ENCODE results near the gene COL15A1. TPM values are rescaled to one million over a fixed set of nuclear protein-coding genes. Genes with fewer than 3 reads are reported as not detected.
"Not testable (repeated sequence)": the region's sequence is repeated elsewhere in the genome, so short reads cannot be mapped to it uniquely, and the experiment has no call there.

Gene COL15A1
- total RNA-seq, 1 experiment from 2014 or later, result not detected

DNA sequence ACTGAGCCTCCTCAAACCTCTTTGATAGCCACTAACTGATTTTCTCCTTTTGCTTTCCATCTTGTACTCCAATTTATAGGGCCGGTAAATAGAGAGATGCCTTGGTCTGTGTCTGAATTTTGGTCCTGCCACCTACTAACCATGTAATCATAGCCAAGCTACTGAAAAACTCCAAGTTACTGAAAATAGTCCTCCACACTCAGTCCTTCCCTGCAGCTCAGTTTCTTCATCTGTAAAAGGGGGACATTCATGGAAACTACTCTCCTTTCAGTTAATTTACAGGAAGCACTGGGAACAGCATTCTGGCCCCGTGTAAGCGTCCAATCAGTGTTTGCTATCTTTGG is 131.2 kb downstream of the COL15A1 start:
- in situ Hi-C loops (cut with HindIII; ENCODE audit: low pct_unique_long_range_greater_than_20kb, low sequenced_read_pairs), result no loop called here
- no peak for DNase-seq (ENCODE audit: low read depth)

DNA sequence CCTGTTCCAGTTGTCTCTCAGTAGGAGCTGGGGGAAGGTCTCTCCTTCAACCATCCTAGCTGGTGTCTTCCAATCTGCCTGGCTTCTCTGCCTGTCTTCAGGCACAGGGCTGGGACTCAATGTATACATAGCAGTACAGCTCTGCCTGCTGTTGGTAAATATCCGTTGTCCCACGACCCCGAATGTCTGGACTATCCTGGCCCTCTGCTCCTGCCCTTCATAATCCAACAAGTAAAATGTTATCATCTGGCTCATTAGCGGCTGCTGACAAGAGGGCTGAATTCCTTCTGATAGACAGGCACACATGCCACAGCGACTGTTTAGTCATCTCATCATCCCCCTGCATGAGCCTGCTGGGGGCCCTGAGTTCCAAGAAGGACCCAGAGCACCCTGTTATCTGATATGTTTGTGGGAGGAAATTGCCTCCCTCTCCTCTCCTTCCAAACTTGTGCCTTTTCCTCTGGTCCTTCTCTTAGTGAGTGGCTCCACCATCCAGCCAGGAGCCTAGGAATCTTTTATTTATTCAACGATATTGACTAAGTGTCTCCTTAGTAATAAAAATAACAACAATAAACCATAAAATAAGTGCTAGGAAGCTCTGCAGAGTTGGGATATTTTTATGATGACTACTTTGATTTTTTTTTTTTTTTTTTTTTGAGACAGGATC is 131.7 kb downstream of the COL15A1 start:
- in situ Hi-C loops (cut with HindIII; ENCODE audit: low pct_unique_long_range_greater_than_20kb, low sequenced_read_pairs), result no loop called here
- no peak for DNase-seq (ENCODE audit: low read depth)

DNA sequence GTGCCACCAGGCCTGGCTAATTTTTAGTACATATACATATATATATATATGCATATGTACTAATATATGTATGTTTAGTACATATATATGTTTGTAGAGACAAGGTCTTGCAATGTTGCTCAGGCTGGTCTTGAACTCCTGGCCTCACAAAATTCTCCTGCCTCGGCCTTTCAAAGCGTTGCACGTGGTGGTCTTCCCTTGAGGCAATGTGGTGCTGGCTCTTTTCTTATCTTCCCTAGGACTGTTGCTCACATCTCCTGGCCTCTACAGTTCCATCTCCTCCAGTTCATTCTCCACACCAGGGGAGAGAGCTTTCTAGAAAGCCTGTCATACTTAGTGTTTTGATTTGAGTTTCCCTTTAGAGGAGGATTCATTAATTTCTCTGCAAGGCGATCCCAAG is 132.3 kb downstream of the COL15A1 start:
- DNase-seq (ENCODE audit: low read depth), result no peak
- in situ Hi-C loops (cut with HindIII; ENCODE audit: low pct_unique_long_range_greater_than_20kb, low sequenced_read_pairs), result no loop called here

DNA sequence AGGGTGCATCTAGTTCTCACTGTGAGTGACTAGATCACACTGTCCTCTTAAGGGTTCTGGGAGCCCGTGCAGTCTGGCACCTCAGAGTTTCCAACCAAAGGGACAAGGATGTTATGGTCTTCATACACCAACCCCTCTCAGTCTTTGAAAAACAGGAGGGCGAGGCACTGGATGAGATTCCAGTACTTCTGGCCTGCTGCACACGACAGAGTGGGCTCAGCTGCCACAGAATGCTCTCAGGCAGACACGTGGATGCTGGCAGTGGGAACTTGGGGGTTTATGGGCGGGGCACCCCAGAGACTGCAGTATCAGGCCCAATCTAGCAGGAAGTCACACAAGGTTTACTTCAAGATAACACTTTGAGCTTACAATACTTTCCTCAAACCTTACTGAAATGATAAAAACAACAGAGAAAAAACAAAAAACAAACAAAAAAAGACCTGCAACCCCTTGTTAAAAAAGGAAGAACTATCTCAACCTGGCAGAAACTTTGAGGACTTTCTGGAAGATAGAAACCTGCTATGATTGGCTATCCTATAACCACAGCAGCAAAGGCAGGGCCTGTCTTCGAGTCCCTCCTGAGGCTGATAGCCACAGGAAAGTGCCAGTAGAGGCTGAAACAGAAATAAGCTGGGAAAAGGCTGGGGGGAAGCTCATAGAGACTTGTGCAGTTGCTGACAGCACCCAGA is 132.9 kb downstream of the COL15A1 start:
- DNase-seq (ENCODE audit: low read depth), result no peak
- in situ Hi-C loops (cut with HindIII; ENCODE audit: low pct_unique_long_range_greater_than_20kb, low sequenced_read_pairs), result no loop called here

DNA sequence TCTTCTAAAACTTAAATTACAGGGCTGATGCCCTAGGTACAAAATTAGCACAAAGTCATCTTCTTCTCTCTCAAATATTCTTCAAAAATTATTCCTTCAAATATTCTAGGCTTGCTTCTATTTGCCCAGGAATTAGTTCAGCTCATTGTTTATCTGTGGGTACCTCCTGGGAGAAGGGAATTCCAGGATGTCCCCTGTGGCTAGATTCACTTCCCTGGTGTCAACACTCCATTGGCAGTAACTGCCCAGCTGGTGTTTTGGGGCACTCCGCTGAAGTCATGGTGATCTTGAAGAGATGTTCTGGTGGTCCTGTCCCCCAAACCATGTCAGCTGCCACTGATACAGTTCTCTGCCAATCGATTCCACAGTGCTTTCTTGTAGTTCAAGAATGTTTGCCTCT is 135.0 kb downstream of the COL15A1 start:
- no peak for DNase-seq (ENCODE audit: low read depth)
- in situ Hi-C loops (cut with HindIII; ENCODE audit: low pct_unique_long_range_greater_than_20kb, low sequenced_read_pairs), result no loop called here

DNA sequence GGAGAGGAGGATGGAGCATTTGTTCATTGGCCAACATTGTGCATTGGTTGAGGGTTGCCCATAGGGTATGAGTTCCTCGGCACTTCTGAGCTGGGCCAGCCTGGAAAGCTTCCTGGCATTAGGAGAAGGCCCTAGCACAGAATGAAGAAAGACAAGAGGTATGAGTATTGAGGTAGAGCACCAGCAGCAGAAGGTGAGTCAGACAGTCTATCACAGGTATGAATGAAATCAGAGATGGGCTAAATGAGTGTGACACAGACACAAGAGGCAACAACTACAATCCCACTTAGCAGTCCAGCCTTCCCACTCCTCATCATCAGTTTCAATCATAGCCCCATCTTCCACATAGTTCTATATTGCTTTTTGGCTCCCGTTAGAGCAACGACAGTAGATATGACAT is 135.8 kb downstream of the COL15A1 start:
- in situ Hi-C loops (cut with HindIII; ENCODE audit: low pct_unique_long_range_greater_than_20kb, low sequenced_read_pairs), result no loop called here
- no peak for DNase-seq (ENCODE audit: low read depth)

DNA sequence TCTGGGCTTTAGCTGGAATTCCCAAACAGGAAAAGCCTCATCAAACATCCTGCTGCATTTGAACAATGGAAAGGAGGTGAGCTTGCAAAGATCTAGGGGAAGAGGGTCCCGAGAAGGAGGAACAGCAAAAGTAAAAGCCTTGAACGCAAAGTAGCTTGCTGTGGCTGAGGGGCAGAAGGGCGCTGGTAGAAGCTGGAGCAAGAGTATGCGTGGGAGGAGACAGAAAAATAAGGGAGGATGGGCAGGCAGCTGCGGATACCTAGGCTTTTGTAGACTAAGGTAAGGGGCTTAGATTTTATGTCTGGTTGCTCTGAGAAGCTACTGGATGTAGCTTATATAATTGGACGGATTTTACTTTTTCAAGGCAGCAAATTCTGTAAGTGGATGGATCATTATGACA is 139.3 kb downstream of the COL15A1 start:
- no peak for DNase-seq (ENCODE audit: low read depth)

DNA sequence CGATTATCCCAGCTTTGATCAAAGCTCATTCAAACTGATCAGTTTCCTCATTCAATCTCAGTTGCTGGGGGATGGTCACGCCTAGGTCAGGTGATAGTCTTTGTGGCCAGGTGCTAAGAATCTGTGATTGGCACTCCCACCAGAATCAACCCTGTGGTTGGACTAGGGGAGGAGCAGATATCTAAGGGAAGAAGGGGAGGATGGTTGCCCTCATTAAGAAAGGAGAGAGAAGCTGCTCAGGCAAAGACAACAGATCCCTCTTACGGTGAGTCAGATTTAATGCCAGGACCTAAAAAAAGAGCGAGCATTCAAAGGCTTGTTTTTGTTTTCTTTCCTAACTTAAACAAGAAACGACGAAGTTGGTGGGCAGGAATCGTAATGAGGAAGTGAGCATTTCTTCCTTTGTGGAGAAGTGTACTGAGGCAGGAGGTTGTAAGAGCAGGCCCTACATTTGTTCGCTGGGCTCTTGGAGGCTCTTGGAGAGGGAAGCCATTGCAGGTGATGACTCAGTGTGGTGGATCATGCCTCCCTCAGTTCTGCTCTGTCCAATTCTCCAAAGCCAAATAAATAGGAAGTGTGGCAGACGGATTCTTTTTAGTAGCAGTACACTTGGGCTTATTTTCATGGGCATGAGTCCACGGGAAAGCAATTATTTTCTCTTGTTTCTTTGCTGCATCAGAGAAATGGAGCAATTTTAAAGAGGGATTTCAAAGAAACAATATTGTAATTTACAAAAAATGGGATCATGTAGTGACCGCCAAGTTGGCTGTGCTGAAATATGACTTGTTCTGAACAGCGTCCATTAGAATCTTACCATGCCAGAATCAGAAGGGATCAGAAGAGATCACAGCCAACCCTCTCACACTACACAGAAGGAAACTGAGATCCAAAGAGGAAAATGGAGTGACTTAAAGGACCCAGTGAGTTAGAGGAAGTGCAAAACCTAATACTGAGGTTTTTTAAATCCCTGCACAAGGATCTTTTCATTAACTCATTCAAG is 142.5 kb downstream of the COL15A1 start:
- in situ Hi-C loops (cut with HindIII; ENCODE audit: low pct_unique_long_range_greater_than_20kb, low sequenced_read_pairs), result no loop called here
- DNase-seq (ENCODE audit: low read depth), result no peak

More for the DNA sequence above, 139.3 kb downstream of the COL15A1 start:
- in situ Hi-C loops (cut with HindIII; ENCODE audit: low pct_unique_long_range_greater_than_20kb, low sequenced_read_pairs), result no loop called here

DNA sequence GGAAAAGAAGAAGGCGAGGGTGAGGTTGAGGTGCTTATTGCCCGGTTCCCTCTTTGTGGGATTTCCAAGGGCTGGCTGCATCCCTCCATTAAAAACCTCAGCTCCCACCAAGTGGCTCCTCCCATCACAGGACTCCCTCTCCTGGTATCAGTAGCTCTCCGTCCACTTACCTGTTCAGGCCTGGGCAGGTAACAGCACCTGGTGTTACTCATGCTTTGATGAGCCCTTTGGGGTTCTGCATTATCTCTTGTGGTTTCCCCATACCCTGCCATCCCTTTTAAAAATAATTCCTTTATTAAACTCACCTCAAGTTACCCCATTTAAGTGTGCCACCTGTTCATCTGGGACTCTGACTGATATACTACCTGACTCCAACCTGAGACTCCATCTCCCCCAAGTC is 143.8 kb downstream of the COL15A1 start:
- no peak for DNase-seq (ENCODE audit: low read depth)
- in situ Hi-C loops (cut with HindIII; ENCODE audit: low pct_unique_long_range_greater_than_20kb, low sequenced_read_pairs), result no loop called here

DNA sequence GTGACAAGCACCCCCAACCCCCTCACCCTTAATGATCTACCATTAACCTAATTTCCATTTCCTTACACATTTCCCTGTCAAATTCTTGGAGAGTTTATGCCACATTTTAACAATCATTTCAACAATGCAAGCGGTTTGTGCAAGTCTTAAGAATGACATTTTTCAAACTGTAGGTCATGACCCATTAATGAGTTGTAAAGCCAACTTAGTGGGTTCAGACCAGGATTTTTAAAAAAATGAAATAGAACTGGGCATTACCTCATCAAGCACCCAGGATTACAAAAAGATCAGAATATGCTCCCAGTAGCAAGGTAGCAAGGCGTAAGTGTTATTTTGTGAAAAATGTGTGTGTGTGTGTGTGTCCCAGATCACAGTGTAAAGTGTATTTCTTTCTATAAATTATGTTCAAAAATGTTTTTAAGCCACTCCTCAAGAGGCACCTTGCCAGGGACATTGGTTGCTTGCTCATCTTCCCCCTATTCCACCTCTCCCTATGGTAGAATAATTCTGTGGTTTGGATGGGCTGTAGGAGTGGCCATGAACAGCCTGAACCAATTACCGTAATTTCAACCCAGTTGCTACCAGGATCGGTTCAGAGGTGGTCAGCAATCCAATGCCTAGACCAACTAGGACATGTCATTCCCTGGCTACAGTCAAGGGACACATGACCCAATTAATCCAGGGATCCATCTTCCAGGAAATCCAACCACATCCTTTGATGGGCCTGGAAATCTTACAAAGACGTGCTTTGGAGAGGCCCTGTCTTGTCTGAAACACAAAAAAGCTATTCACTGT is 146.8 kb downstream of the COL15A1 start:
- no peak for DNase-seq (ENCODE audit: low read depth)
- in situ Hi-C loops (cut with HindIII; ENCODE audit: low pct_unique_long_range_greater_than_20kb, low sequenced_read_pairs), result no loop called here

DNA sequence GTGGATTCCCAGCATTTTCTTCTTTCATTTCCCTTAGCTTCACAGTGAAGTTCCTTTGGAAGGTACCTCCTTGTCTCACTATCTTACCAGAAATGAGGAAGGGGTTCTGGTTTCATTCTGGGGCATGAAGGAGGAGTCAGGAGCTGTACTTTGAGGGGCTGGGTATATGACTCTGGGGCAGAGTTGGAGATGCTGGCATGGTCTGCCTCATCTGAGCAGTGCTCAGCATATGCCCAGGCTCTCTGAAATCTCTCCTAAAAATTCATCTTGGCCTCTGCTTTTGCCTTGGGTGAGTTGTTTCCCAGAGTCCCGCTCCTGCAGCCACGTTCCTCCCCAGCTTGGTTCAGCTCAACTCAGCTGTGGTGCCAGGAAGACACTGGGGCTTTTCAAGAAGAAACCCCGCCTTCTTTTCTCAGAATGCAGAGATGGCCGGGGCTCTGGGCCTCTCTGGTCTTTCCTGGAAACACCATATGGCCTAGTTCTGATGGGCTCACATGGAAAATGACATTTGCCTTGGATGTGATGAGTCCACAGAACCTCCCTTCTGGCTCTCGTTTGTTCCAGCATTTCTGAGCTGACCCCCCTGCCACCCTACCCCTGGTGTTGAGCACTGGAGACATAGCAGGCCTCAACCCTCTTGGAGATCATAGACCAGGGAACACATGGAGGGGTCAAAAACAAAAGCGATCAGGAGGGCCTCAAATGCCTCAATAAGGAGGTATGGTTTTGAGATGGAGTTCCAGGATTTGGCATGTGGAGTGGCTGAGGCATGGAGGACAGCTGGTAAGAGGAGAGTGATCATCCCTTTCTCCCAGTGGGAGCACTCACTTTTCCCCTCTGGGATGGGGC is 149.2 kb downstream of the COL15A1 start:
- in situ Hi-C loops (cut with HindIII; ENCODE audit: low pct_unique_long_range_greater_than_20kb, low sequenced_read_pairs), result no loop called here

DNA sequence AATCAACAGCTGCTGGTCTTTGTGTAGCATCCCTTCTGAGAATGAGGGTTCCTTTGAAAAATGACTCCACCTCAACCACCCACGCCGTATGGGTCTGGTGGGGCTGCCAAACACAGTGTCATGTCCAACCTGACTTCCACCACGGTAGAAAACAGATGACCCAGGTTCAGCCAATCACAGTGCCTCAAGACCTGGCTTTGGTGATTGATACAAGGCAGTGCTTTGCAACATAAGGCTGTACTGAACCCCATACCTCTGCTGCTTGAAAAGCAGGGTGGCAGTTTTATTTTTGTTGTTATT is 149.7 kb downstream of the COL15A1 start:
- in situ Hi-C loops (cut with HindIII; ENCODE audit: low pct_unique_long_range_greater_than_20kb, low sequenced_read_pairs), result no loop called here
- no peak for DNase-seq (ENCODE audit: low read depth)

More for the DNA sequence above, 149.2 kb downstream of the COL15A1 start:
- no peak for DNase-seq (ENCODE audit: low read depth)

DNA sequence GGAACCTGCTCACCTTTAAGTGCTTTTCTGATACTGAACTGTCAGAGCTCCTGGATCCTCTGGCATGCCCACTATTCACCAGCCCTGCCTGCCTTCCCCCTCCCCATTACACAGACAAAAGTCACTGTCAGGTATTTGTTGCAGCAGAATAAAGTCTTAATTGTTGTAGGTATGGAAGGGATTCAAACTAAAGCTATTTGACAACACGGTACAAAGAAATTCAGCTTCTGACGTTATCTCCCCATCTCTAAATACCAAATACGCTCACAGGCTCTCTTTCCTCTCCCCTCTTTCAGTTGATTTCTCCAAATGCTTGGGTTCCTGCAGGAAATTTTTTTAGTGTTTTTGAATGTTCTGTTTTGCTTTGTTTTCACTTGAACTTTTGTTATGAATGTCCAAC is 151.9 kb downstream of the COL15A1 start:
- no peak for DNase-seq (ENCODE audit: low read depth)
- in situ Hi-C loops (cut with HindIII; ENCODE audit: low pct_unique_long_range_greater_than_20kb, low sequenced_read_pairs), result no loop called here

DNA sequence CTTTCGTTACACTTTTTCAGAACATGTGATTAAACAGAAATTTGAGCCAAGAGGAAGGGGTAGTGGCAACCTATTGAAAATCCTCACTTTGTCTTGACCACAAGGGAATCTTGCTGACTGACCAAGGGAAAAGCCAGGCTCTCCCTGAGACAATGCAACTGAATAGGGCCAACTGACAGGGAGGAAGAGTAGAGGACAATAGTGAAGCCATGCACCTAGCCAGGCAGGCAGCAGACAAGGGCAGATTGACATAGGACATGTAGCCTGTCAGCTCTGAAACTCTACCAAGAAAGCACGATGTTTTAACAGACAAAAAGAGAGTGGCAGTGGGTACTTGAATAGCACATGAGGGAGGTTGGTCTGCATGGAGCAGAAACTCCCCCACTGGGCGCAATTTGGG is 152.7 kb downstream of the COL15A1 start:
- DNase-seq (ENCODE audit: low read depth), result no peak
- in situ Hi-C loops (cut with HindIII; ENCODE audit: low pct_unique_long_range_greater_than_20kb, low sequenced_read_pairs), result no loop called here

DNA sequence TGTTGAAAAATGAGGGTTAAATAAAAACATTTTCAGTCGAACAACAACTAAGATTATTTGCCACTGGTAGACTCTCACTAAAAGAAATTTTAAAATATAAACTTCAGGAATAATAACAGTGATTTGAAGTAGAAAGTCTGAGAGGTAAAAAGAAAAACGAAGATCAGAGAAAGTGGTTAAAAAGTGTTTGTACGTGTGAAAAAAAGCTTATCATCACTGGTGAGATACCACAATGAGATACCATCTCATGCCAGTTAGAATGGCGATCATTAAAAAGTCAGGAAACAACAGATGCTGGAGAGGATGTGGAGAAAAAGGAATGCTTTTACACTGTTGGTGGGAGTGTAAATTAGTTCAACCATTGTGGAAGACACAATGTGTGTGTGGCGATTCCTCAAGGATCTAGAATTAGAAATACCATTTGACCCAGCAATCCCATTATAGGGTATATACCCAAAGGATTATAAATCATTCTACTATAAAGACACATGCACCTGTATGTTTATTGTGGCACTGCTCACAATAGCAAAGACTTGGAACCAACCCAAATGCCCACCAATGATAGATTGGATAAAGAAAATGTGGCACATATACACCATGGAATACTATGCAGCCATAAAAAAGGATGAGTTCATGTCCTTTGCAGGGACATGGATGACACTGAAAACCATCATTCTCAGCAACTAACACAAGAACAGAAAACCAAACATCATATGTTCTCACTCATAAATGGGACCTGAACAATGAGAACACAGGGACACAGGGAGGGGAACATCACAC is 156.3 kb downstream of the COL15A1 start:
- in situ Hi-C loops (cut with HindIII; ENCODE audit: low pct_unique_long_range_greater_than_20kb, low sequenced_read_pairs), result not testable (repeated sequence)

DNA sequence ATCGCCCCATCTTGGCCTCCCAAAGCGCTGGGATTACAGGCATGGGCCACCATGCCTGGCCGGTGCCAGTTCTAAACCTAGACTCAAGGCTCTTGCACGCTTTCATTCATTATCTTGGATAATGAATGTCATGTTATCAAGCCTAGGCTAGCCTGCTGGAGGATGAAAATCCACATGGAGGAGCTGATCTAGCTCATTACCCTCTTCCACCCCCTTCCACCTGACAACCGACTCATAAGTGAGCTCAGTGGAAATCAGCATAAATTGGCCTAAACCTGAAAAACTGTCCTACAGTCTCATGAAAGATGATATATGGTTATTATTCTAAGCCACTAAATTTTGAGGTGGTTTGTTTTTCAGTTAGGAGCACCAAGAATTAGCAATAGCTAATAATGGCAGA is 157.6 kb downstream of the COL15A1 start:
- in situ Hi-C loops (cut with HindIII; ENCODE audit: low pct_unique_long_range_greater_than_20kb, low sequenced_read_pairs), result no loop called here

More for the DNA sequence above, 156.3 kb downstream of the COL15A1 start:
- not testable (repeated sequence) for DNase-seq (ENCODE audit: low read depth)

DNA sequence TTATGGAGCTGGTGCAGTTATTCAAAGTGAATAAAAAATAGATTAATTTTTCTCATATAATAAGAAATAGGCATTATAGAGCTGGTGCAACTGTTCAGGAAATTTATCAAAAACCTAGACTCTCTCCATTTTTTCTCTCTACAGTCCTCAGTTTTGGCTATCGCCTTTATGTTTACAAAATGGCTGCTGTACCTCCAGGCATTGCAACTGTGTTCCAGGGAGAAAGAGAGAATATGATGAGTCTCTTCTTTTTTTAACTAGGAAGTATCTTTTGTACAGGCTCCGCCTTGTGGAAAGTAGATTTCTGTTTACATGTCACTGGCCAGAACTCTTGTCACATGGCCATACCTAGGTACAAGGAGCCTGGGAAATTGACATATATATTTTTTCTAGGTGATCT is 158.1 kb downstream of the COL15A1 start:
- no peak for DNase-seq (ENCODE audit: low read depth)
- in situ Hi-C loops (cut with HindIII; ENCODE audit: low pct_unique_long_range_greater_than_20kb, low sequenced_read_pairs), result no loop called here

More for the DNA sequence above, 157.6 kb downstream of the COL15A1 start:
- no peak for DNase-seq (ENCODE audit: low read depth)

All from Caki2 (cell line).